HL-60 (cell line): Measurements from ENCODE around the gene NSMF.

Experiments used
- DNase-seq, 2 experiments: peaks; one replicate each; pipeline ENCODE4 v3.0.0-alpha.2; 2010 to 2020; ENCODE audit warnings: low read depth in 1 of 2, low spot score in 1 of 2
- H3K27ac ChIP-seq: fragments of 250-450 bp; sonication (Bioruptor Pico); replicated peaks from 2 replicates; pipeline ENCODE4 v1.5.1; 2020; ENCODE audit warnings: mild to moderate bottlenecking, moderate library complexity
- H3K27me3 ChIP-seq: fragments of 250-450 bp; sonication (Bioruptor Pico); 2 replicates; pipeline ENCODE4 v1.5.1; 2021; ENCODE audit warnings: mild to moderate bottlenecking, moderate library complexity; ENCODE audit not compliant: insufficient read depth, poor library complexity, severe bottlenecking
- H3K4me3 ChIP-seq: replicated peaks from 2 replicates; pipeline ENCODE4 v1.5.1; 2011; ENCODE audit warnings: mild to moderate bottlenecking, control low read depth, low read length; ENCODE audit not compliant: insufficient read depth
- GABPA ChIP-seq: IDR thresholded peaks from 2 replicates; pipeline ENCODE4 v1.6.1; 2012; ENCODE audit warnings: low read depth
- POLR2AphosphoS5 ChIP-seq: IDR thresholded peaks from 2 replicates; pipeline ENCODE4 v1.6.1; 2012; ENCODE audit warnings: low read depth
- SPI1 ChIP-seq: IDR thresholded peaks from 2 replicates; pipeline ENCODE4 v1.6.1; 2012; ENCODE audit warnings: low read depth, mild to moderate bottlenecking, borderline replicate concordance
- TF ChIP-seq, protein P1 (sequence below): IDR thresholded peaks from one replicate; pipeline ENCODE4 v1.5.1; 2011; ENCODE audit warnings: low read length, control low read depth, inconsistent platforms; ENCODE audit not compliant: insufficient read depth
- TF ChIP-seq, protein P2 (sequence below): IDR thresholded peaks from 2 replicates; pipeline ENCODE4 v1.6.1; 2012; ENCODE audit warnings: low read depth; ENCODE audit not compliant: insufficient replicate concordance

NSMF gene

DNA sequence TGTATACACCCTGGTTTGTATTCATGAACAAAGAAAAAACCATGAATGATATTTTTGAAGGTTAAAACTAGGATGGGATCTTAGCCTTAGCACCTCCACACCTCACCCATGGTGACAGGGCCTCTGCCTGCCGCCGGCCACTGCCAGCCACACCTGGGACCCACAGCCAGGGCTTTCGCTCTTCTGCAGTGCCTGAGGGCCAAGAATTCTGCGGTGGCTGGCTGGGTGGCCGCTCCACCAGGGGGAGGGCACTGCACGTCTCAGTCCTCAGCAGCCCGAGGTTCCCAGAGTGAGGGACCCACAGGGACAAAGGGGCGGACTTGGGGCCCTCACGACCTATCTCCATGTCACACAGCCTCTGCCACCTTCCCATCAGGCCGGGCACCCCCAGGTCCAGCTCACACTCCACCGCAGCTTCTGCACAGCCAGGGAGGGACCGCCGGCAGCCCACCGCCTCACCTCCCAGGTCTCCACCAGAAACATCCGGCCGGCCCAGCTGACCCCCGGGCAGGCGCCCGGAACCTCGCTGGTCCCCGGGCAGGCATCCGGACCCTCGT is 43.0 kb downstream of the NSMF start:
- H3K4me3 ChIP-seq = no peak overlapping the region
- no peak overlapping the region for H3K27ac ChIP-seq
- no peak for DNase-seq
- TF ChIP-seq, protein P1, sequence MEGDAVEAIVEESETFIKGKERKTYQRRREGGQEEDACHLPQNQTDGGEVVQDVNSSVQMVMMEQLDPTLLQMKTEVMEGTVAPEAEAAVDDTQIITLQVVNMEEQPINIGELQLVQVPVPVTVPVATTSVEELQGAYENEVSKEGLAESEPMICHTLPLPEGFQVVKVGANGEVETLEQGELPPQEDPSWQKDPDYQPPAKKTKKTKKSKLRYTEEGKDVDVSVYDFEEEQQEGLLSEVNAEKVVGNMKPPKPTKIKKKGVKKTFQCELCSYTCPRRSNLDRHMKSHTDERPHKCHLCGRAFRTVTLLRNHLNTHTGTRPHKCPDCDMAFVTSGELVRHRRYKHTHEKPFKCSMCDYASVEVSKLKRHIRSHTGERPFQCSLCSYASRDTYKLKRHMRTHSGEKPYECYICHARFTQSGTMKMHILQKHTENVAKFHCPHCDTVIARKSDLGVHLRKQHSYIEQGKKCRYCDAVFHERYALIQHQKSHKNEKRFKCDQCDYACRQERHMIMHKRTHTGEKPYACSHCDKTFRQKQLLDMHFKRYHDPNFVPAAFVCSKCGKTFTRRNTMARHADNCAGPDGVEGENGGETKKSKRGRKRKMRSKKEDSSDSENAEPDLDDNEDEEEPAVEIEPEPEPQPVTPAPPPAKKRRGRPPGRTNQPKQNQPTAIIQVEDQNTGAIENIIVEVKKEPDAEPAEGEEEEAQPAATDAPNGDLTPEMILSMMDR = no peak
- TF ChIP-seq POLR2AphosphoS5 = no peak
- TF ChIP-seq, protein P2, sequence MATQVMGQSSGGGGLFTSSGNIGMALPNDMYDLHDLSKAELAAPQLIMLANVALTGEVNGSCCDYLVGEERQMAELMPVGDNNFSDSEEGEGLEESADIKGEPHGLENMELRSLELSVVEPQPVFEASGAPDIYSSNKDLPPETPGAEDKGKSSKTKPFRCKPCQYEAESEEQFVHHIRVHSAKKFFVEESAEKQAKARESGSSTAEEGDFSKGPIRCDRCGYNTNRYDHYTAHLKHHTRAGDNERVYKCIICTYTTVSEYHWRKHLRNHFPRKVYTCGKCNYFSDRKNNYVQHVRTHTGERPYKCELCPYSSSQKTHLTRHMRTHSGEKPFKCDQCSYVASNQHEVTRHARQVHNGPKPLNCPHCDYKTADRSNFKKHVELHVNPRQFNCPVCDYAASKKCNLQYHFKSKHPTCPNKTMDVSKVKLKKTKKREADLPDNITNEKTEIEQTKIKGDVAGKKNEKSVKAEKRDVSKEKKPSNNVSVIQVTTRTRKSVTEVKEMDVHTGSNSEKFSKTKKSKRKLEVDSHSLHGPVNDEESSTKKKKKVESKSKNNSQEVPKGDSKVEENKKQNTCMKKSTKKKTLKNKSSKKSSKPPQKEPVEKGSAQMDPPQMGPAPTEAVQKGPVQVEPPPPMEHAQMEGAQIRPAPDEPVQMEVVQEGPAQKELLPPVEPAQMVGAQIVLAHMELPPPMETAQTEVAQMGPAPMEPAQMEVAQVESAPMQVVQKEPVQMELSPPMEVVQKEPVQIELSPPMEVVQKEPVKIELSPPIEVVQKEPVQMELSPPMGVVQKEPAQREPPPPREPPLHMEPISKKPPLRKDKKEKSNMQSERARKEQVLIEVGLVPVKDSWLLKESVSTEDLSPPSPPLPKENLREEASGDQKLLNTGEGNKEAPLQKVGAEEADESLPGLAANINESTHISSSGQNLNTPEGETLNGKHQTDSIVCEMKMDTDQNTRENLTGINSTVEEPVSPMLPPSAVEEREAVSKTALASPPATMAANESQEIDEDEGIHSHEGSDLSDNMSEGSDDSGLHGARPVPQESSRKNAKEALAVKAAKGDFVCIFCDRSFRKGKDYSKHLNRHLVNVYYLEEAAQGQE = no peak
- TF ChIP-seq GABPA = no peak
- TF ChIP-seq SPI1 = no peak
- no peaks in the 10 kb centered on the region for H3K27me3 ChIP-seq

GRCh38 chr9:137415451-137415850 is 43.7 kb downstream of the NSMF start:
- no peak for TF ChIP-seq POLR2AphosphoS5
- TF ChIP-seq SPI1 = no peak
- TF ChIP-seq, protein P2 = no peak
- TF ChIP-seq, protein P1 = no peak
- TF ChIP-seq GABPA = no peak
- DNase-seq = no peak
- no peak overlapping the region for H3K4me3 ChIP-seq
- H3K27me3 ChIP-seq = no peaks in the 10 kb centered on the region
- no peak overlapping the region for H3K27ac ChIP-seq

- TF ChIP-seq, protein P1 = no peak
- no peak for TF ChIP-seq SPI1
- TF ChIP-seq, protein P2 = no peak
- TF ChIP-seq GABPA = no peak
- no peak for TF ChIP-seq POLR2AphosphoS5
- Histone ChIP-seq H3K27me3 (no peaks in the 10 kb centered on the region), H3K4me3 (no peak overlapping the region), H3K27ac (no peak overlapping the region)
- no peak for DNase-seq
Measured at GRCh38 chr9:137412431-137412830, 46.7 kb downstream of the NSMF start.
